Erythroblast (primary cell): ENCODE data around the gene CAMK1D.

Experiments
- GATA1 ChIP-seq: IDR thresholded peaks from 2 replicates; pipeline ENCODE4 v1.6.1; 2011; ENCODE audit warnings: low read depth, mild to moderate bottlenecking, control low read depth, low read length, moderate library complexity
- POLR2A ChIP-seq: IDR thresholded peaks from 2 replicates; pipeline ENCODE4 v1.6.1; 2011; ENCODE audit warnings: mild to moderate bottlenecking, low read length

- no peak for TF ChIP-seq POLR2A
- no peak for TF ChIP-seq GATA1
Observed at GRCh38 chr10:12777840-12778585, 428.7 kb downstream of the CAMK1D start.
